Measurements from ENCODE around the gene CDK4. TPM values are rescaled to one million over a fixed set of nuclear protein-coding genes. Genes with fewer than 3 reads are reported as not detected.

The CDK4 gene
- total RNA-seq, 1 donor from 2014 or later: 333 TPM

GRCh38 chr12:57719777-57720605 is 32.1 kb downstream of the CDK4 start:
- Mint-ChIP-seq H3K9me3 (no peaks in the 10 kb centered on the region), H3K27ac (ENCODE audit: unreplicated experiment) (no peak overlapping the region), H3K4me1 (no peaks in the 10 kb centered on the region), H3K4me3 (no peak overlapping the region), H3K36me3 (ENCODE audit: low read depth) (peaks cover 15% of the 10 kb centered on the region), H3K27me3 (ENCODE audit: low read depth) (peaks cover 24% of the 10 kb centered on the region)
- no peak for DNase-seq (ENCODE audit: low read depth, low spot score)
- no peak for TF ChIP-seq CTCF (conservative IDR thresholded peaks at IDR 0.05)

GRCh38 chr12:57718641-57719528 is 33.2 kb downstream of the CDK4 start:
- no peak for DNase-seq (ENCODE audit: low read depth, low spot score)
- Mint-ChIP-seq H3K36me3 (ENCODE audit: low read depth) (peaks cover 15% of the 10 kb centered on the region), H3K27me3 (ENCODE audit: low read depth) (peaks cover 13% of the 10 kb centered on the region)

DNA sequence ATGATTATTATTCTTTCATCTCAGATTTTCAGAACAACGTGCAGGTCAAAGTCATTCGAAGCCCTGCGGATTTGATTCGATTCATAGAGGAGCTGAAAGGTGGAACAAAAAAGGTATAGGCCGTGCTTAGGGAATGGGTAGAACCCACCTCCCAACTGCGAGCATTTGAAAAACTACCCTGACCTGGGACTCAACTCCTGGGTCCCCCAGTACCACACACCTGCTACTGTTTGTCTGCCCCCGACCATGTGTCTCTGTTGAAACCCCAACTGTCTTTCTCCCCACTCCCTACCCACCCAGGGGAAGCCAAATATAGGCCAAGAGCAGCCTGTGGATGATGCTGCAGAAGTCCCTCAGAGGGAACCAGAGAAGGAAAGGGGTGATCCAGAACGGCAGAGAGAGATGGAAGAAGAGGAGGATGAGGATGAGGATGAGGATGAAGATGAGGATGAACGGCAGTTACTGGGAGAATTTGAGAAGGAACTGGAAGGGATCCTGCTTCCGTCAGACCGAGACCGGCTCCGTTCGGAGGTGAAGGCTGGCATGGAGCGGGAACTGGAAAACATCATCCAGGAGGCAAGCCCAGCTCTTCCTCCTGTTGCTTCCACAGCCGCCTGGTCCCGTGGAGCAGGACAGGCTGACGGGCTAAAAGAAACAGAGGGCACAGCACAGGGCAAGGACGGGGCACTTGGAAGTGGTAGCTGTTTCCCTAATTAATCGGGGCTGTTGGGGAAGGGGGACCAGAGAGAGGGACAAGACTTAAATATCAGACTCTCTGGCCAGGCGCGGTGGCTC is 34.1 kb downstream of the CDK4 start:
- Mint-ChIP-seq H3K4me1 (no peaks in the 10 kb centered on the region), H3K9me3 (no peaks in the 10 kb centered on the region), H3K27ac (ENCODE audit: unreplicated experiment) (no peak overlapping the region), H3K27me3 (ENCODE audit: low read depth) (peaks cover 4% of the 10 kb centered on the region), H3K4me3 (no peak overlapping the region), H3K36me3 (ENCODE audit: low read depth) (peaks cover 15% of the 10 kb centered on the region)
- TF ChIP-seq CTCF (conservative IDR thresholded peaks at IDR 0.05): no peak
- DNase-seq (ENCODE audit: low read depth, low spot score): no peak

More at GRCh38 chr12:57718641-57719528, 33.2 kb downstream of the CDK4 start:
- TF ChIP-seq CTCF (conservative IDR thresholded peaks at IDR 0.05): no peak
- no peaks in the 10 kb centered on the region for H3K9me3 Mint-ChIP-seq
- H3K4me3 Mint-ChIP-seq: no peak overlapping the region
- H3K4me1 Mint-ChIP-seq: no peaks in the 10 kb centered on the region
- no peak overlapping the region for H3K27ac Mint-ChIP-seq (ENCODE audit: unreplicated experiment)

DNA sequence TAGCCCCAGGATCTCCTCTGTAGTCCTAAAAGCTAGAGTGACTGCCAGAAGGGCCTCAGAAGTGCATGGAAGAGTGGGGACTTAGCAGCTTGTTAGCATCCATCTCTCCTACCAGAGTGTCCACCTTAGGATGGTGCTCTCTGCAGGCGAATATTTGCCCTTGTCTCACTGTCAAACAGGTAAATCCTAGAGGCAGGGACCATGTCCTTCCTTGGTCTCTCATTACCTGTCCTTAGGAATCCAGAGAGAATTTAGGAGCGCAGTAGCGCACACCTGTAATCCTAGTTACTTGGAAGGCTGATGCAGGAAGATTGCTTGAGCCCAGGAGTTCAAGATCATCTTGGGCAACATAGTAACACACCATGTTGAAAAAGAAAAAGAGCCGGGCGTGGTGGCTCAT is 35.0 kb downstream of the CDK4 start:
- no peak for TF ChIP-seq CTCF (conservative IDR thresholded peaks at IDR 0.05)
- Mint-ChIP-seq H3K9me3 (no peaks in the 10 kb centered on the region), H3K4me1 (no peaks in the 10 kb centered on the region), H3K27ac (ENCODE audit: unreplicated experiment) (no peak overlapping the region), H3K27me3 (ENCODE audit: low read depth) (no peaks in the 10 kb centered on the region), H3K36me3 (ENCODE audit: low read depth) (peaks cover 22% of the 10 kb centered on the region), H3K4me3 (no peak overlapping the region)
- DNase-seq (ENCODE audit: low read depth, low spot score): no peak

DNA sequence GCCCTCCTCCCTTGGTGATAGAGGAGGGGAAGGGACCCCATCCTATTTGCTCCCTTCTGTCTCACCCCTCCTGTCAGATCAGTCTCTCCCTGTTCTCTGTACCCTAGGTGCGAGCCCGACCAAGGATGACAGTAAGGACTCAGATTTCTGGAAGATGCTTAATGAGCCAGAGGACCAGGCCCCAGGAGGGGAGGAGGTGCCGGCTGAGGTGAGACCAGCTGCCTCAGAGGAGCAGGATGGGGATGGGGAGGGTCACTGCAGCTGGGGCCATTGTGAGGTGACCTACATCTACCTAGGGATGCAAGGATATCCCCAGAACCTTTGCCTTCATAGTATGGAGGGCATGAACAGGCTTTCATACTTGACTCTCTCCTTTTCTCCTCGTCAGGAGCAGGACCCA is 35.8 kb downstream of the CDK4 start:
- peaks cover 26% of the 10 kb centered on the region for H3K36me3 Mint-ChIP-seq (ENCODE audit: low read depth)
- no peak for DNase-seq (ENCODE audit: low read depth, low spot score)
- no peaks in the 10 kb centered on the region for H3K9me3 Mint-ChIP-seq
- no peak overlapping the region for H3K4me3 Mint-ChIP-seq
- no peaks in the 10 kb centered on the region for H3K27me3 Mint-ChIP-seq (ENCODE audit: low read depth)
- H3K27ac Mint-ChIP-seq (ENCODE audit: unreplicated experiment): no peak overlapping the region
- H3K4me1 Mint-ChIP-seq: no peaks in the 10 kb centered on the region
- TF ChIP-seq CTCF (conservative IDR thresholded peaks at IDR 0.05): no peak

Data from neural crest cell (in vitro differentiated cells).